Left renal pelvis (tissue), 4 donors: Measurements from ENCODE around the gene INSIG1. TPM values are rescaled to one million over a fixed set of nuclear protein-coding genes. Genes with fewer than 3 reads are reported as not detected.

ENCODE experiments used
- DNase-seq, 4 donors: peaks; one replicate each; pipeline ENCODE4 v3.0.0-alpha.2; 2013; ENCODE audit warnings: low read depth in 4 of 4, low spot score in 3 of 4
- polyA plus RNA-seq, 4 donors: library from polyadenylated mRNA; unstranded; fragments of 120-200 nt; gene quantifications; one replicate each; pipeline ENCODE4 v1.2.1, GENCODE V29; 2013; ENCODE audit not compliant: insufficient read length in 4 of 4

The INSIG1 gene
- polyA plus RNA-seq, 4 donors = 27.0 to 40.8 (median 31.5) TPM

- no peak for DNase-seq
Measured at GRCh38 chr7:155299535-155300202, 2.0 kb downstream of the INSIG1 start.

- no peak for DNase-seq
Measured at GRCh38 chr7:155300641-155301452, 3.2 kb downstream of the INSIG1 start.

DNA sequence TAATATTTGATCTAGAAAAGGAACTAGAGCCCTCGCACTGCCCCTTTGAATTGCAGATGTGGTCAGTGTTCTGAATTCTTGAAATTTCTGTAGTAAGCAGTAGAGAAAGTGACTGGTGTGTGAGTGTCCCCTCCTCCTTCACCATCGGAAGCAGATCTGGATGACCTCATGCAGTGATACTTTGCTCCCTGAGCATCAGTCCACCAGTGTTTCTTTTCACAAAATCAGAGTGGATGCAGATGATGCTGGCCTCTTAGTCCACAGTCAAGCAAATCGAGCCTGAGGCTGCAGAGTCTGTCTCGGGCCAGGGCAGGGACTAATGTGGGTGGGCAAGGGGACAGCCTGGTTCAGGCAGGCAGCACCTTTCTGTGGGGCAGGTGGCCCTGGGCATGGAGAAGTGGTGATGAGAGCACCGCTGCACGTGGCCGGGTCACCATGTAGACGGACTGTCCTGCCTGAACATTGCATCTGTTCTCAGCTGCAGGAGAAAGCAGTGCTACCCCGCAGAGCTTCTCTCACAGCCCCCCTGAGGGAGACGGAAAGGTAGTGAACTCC is 5.4 kb downstream of the INSIG1 start:
- no peak for DNase-seq

- DNase-seq = no peak
Measured at GRCh38 chr7:155303897-155304296, 6.2 kb downstream of the INSIG1 start.

- DNase-seq = no peak
Measured at GRCh38 chr7:155305231-155305904, 7.7 kb downstream of the INSIG1 start.

- no peak for DNase-seq
Measured at GRCh38 chr7:155306673-155307470, 9.2 kb downstream of the INSIG1 start.

DNA sequence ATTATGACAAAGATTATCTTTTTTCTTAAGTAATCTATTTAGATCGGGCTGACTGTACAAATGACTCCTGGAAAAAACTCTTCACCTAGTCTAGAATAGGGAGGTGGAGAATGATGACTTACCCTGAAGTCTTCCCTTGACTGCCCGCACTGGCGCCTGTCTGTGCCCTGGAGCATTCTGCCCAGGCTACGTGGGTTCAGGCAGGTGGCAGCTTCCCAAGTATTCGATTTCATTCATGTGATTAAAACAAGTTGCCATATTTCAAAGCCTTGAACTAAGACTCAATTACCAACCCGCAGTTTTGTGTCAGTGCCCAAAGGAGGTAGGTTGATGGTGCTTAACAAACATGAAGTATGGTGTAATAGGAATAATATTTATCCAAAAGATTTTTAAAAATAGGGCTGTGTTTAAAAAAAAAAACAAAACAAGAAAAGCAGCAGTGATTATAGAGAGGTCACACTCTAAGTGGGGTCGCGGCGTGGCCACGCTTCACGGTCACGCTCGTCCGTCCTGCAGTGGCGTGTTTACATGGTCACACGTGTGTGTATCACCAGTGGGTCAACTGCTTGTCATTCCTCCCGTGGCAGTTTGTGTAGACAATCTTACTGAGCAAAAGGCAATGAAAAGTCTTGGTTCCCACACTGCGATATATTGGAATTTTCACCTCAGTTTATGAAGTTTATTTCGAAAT is 10.8 kb downstream of the INSIG1 start:
- no peak for DNase-seq

- DNase-seq = no peak
Measured at GRCh38 chr7:155309021-155309338, 11.3 kb downstream of the INSIG1 start.

DNA sequence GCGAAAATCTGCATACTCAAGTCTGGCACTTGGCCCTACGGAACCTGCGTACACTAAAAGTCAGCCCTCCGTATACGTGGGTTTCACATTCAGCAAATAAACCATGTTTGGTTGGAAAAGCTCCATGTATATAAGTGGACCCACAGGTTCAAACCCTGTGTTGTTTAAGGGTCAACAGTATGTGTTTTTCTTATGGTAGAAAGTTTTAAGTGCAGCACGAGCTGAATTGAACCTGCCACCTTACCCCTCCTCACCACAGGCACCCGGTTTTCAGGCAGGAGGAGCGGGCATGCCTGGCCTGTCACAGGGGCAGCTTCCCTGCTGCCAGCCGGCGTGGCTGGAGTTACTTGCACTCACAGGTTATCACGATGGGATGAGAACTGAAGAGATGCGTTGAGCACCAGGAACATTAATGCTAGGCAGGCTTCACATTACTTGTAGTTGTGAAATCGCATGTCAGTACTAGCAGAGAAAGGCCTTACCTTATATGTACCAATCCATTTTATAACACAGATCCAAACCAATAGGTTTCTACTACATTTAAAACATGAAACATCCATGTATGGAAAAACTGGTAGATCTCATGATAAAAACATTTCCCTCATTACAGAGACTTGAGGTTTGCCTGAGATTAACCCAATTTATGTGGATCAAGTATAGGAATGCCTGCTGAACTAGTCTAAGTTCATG is 12.9 kb downstream of the INSIG1 start:
- no peak for DNase-seq

- no peak for DNase-seq
Measured at GRCh38 chr7:155311826-155312537, 14.3 kb downstream of the INSIG1 start.

DNA sequence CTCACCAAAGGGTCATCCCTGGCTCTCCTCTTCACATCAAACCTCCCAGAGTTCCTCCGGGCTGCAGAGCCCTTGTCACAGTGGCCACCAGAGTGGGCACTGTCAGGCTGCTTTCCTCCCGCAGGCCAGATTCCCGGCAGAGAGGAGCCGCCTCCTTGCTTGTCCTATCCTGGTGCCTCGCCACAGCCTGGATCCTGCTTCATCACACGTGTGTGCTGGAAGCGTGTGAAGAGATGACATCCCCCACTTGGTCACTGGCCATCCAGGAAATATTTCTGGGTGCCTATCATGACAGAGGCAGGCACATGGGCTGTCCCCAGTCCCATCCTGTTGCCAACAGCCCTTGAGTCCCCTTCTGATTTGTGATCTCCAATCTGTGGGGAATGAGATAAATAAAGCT is 15.0 kb downstream of the INSIG1 start:
- DNase-seq = no peak

GRCh38 chr7:155313096-155313495 is 15.4 kb downstream of the INSIG1 start:
- DNase-seq = no peak

DNA sequence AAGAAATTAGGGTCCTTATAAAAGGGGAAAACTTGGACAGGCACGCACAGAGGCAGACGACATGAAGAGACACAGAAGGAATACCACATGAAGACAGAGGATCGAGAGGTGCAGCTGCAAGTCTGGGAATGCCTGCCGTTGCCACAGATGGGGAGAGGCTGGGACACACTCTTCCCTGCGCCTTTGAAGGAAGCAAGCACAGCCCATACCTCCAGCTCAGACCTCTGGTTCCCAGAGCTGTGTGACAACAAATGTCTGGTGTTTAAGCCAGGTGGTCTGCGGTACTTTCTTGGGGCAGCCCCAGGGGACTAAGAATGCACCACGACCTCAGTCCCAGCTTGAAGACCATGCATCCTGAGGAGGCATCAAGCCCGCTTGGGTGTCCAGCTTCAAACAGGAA is 18.3 kb downstream of the INSIG1 start:
- DNase-seq = no peak

DNA sequence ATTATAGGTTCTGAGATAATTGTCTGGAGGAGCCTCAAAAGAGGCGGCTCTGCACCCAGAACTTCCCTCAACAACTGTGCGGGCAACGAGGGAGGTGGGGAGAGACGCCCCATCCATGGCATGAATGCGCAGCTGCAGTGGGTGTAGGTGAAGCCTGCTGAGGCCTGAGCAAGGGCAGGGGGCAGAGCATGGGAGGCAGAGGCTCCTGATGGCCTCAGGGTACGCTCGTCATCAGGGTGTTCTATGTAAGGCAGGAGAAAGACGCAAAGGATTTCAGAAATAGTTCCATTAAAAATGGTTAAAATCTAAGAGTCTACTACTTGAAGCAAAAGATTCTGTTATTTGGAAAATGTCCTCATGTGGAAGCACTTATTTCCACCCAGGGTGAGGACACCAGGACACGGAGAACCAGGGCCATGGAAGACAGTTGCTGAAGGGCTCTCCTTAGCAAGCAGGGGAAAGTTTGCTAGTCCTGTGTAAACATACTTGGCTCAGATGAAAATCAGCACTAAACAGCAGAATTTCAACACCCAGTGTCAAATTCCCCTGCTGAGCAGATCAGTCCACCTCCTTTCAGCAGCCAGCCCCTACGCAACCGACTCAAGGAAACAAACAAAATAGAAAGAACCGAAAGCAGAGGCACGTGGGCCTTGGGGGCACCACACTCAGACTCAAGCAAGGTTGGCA is 18.9 kb downstream of the INSIG1 start:
- no peak for DNase-seq

DNA sequence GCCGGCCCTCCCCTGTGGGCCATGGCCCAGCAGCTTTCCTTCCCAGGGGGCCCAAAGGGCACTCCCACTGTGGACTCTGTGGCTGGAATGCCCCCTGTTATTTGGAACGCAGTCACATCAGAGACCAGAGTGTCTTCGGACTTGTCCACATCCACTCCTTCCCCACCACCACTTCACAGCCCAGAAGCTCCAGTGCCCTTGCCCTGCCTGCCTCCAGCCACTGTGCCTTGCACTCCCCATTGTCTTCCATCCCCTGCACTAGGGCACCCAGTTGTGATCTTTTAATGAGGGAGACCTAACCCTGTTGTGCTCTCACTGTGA is 19.4 kb downstream of the INSIG1 start:
- no peak for DNase-seq

- no peak for DNase-seq
Measured at GRCh38 chr7:155318245-155318644, 20.6 kb downstream of the INSIG1 start.

GRCh38 chr7:155322530-155322929 is 24.9 kb downstream of the INSIG1 start:
- no peak for DNase-seq

DNA sequence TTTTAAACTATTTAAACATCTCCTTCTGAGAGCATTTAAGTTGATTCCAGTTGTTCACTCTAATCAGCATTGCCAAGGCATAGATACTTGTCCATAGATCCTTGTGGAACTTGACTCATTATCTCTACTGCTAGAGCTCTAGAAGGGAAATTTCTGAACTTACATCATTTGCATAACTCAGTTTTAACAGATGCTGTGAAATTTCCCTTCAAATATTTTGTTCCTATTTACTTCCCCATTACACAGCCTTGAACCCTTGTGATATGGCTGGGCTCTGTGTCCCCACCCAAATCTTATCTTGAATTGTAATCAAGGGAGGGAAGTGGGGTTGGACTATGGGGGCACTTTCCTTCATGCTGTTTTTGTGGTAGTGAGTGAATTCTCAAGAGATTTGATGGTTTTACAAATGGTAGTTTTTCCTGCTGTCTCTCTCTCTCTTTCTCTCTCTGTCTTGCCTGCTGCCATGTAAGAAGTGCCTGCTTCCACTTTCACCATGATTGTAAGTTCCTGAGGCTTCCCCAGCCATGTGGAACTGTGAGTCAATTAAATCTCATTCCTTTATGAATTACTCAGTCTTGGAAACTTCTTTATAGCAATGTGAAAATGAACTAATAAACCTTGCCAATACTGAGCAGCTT is 25.4 kb downstream of the INSIG1 start:
- no peak for DNase-seq
